ENCODE measurements around the gene RBFOX2.
A peak's percentile ranks its signal among the peaks of the same experiment; 100 is the strongest.
"Not testable (repeated sequence)": the region's sequence is repeated elsewhere in the genome, so short reads cannot be mapped to it uniquely, and the experiment has no call there.

Gene RBFOX2

DNA sequence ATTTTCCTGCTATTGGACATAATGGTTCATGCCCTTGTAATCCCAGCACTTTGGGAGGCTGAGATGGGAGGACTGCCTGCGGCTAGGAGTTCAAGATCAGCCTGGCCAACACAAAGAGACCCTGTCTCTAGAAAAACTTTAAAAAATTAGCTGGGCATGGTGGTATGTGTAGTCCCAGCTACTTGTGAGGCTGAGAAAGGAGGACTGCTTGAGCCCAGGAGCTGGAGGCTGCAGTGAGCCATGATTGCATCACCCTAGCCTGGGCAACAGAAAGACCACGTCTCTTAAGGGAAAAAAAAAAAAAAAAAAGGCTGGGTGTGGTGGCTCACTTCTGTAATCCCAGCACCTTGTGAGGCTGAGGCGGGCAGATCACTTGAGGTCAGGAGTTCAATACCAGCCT, 217.0 kb downstream of the RBFOX2 start:
- Mint-ChIP-seq H3K27me3 (ENCODE audit: low read depth) (no peaks in the 10 kb centered on the region), H3K4me3 (no peak overlapping the region), H3K4me1 (peaks cover 47% of the 10 kb centered on the region), H3K27ac (no peak overlapping the region), H3K36me3 (ENCODE audit: low read depth) (peaks cover 58% of the 10 kb centered on the region), H3K9me3 (no peaks in the 10 kb centered on the region)
- TF ChIP-seq, protein P1, sequence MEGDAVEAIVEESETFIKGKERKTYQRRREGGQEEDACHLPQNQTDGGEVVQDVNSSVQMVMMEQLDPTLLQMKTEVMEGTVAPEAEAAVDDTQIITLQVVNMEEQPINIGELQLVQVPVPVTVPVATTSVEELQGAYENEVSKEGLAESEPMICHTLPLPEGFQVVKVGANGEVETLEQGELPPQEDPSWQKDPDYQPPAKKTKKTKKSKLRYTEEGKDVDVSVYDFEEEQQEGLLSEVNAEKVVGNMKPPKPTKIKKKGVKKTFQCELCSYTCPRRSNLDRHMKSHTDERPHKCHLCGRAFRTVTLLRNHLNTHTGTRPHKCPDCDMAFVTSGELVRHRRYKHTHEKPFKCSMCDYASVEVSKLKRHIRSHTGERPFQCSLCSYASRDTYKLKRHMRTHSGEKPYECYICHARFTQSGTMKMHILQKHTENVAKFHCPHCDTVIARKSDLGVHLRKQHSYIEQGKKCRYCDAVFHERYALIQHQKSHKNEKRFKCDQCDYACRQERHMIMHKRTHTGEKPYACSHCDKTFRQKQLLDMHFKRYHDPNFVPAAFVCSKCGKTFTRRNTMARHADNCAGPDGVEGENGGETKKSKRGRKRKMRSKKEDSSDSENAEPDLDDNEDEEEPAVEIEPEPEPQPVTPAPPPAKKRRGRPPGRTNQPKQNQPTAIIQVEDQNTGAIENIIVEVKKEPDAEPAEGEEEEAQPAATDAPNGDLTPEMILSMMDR (IDR thresholded peaks at IDR 0.05; ENCODE audit: unreplicated experiment in 3 of 3): no peak

DNA sequence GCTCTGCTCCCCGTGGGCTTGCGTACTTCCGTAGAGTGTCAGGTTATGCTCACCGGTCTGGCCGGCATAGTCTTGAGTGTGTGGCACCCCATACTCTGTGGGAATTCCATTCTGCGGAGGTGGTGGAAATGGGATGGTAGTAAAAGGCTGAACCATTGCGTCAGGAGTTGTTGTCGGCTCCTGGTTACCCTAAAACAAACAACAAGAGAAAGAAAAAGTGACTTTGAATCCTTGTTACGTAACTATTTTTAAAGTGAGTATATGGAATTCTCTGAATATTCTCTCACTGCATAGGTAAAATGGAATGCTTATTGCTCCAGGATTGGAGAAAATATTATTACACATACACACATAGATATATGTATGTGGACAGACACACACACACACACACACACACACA, 218.8 kb downstream of the RBFOX2 start:
- no peak overlapping the region for H3K27ac Mint-ChIP-seq
- H3K9me3 Mint-ChIP-seq: no peaks in the 10 kb centered on the region
- peaks cover 69% of the 10 kb centered on the region for H3K36me3 Mint-ChIP-seq (ENCODE audit: low read depth)
- H3K4me3 Mint-ChIP-seq: no peak overlapping the region
- TF ChIP-seq, protein P1 (IDR thresholded peaks at IDR 0.05; ENCODE audit: unreplicated experiment in 3 of 3): no peak
- H3K27me3 Mint-ChIP-seq (ENCODE audit: low read depth): no peaks in the 10 kb centered on the region
- peaks cover 38% of the 10 kb centered on the region for H3K4me1 Mint-ChIP-seq

DNA sequence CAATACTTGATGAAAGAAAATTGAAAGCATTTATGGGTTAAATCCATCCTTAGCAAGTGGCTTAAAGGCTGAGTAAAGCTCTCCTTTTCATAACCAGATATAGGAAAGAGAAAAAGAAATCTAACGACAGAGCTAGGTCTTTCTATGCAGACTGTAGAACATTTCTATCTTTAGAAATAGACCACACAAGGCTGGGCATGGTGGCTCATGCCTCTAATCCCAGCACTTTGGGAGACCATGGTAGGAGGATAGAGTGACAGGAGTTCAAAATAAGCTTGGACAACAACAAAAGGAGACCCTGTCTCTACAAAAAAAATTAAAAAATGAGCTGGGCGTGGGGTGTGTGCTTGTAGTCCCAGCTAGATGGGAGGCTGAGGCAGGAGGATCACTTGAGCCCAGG, 220.2 kb downstream of the RBFOX2 start:
- Mint-ChIP-seq H3K4me3 (no peak overlapping the region), H3K36me3 (ENCODE audit: low read depth) (peaks cover 78% of the 10 kb centered on the region), H3K9me3 (no peaks in the 10 kb centered on the region), H3K27ac (no peak overlapping the region), H3K27me3 (ENCODE audit: low read depth) (no peaks in the 10 kb centered on the region), H3K4me1 (peaks cover 33% of the 10 kb centered on the region)
- TF ChIP-seq, protein P1 (IDR thresholded peaks at IDR 0.05; ENCODE audit: unreplicated experiment in 3 of 3): no peak

DNA sequence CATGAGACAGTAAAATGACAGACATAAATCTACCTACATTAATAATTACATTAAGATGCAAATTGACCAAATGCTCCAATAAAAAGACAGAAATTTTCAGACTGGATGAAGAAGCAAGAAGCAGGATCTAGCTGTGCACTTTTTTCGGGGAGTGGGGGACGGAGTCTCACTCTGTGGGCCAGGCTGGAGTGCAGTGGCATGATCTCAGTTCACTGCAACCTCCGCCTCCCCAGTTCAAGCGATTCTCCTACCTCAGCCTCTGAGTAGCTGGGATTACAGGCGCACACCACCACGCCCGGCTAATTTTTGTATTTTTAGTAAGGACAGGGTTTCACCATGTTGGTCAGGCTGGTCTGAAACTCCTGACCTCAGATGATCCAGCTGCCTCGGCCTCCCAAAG, 222.0 kb downstream of the RBFOX2 start:
- Mint-ChIP-seq H3K27ac (peak overlapping the region in 1 of 3 experiments; percentile 27), H3K36me3 (ENCODE audit: low read depth) (peaks cover 84% of the 10 kb centered on the region), H3K4me1 (peaks cover 37% of the 10 kb centered on the region)
- H3K4me3 Mint-ChIP-seq; H3K27me3 Mint-ChIP-seq (ENCODE audit: low read depth); H3K9me3 Mint-ChIP-seq: not testable (repeated sequence)

DNA sequence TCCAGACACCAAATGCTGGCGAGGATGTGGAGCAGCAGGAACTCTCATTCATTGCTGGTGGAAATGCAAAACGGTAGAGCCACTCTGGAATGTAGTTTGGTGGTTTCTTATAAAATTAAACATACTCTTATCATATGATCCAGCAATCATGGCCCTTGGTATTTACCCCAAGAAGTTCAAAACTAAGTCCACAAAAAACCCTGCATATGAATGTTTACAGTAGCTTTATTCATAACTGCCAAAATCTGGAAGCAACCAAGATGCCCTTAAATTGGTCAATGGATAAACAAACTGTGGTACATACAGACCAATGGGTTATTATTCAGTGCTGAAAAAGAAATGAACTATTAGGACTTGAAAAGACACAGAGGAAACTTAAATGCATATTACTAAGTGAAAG, 223.2 kb downstream of the RBFOX2 start:
- H3K9me3 Mint-ChIP-seq: no peaks in the 10 kb centered on the region
- peaks cover 84% of the 10 kb centered on the region for H3K36me3 Mint-ChIP-seq (ENCODE audit: low read depth)
- H3K4me3 Mint-ChIP-seq: no peak overlapping the region
- no peak overlapping the region for H3K27ac Mint-ChIP-seq
- TF ChIP-seq, protein P1 (IDR thresholded peaks at IDR 0.05; ENCODE audit: unreplicated experiment in 3 of 3): no peak
- H3K27me3 Mint-ChIP-seq (ENCODE audit: low read depth): no peaks in the 10 kb centered on the region
- peaks cover 42% of the 10 kb centered on the region for H3K4me1 Mint-ChIP-seq

DNA sequence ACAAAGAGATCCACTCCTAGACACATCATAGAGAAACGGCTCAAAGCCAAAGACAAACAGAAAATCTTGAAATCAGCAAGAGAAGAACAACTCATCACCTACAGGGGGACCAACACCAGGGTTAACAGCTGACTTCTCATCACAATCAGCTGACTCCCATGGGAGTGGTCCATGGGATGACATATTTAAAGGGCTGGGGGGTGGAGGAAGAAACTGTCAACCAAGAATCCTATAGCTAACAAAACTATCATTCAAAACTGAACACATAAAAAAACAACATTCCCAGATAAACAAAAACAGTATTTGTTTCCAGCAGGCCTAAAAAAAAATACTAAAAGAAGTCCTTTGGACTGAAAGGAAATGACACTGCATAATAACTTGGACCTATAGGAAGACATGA, 224.2 kb downstream of the RBFOX2 start:
- no peak overlapping the region for H3K4me3 Mint-ChIP-seq
- H3K9me3 Mint-ChIP-seq: no peaks in the 10 kb centered on the region
- H3K36me3 Mint-ChIP-seq (ENCODE audit: low read depth): peaks cover 80% of the 10 kb centered on the region
- TF ChIP-seq, protein P1 (IDR thresholded peaks at IDR 0.05; ENCODE audit: unreplicated experiment in 3 of 3): no peak
- no peaks in the 10 kb centered on the region for H3K27me3 Mint-ChIP-seq (ENCODE audit: low read depth)
- peaks cover 42% of the 10 kb centered on the region for H3K4me1 Mint-ChIP-seq
- H3K27ac Mint-ChIP-seq: no peak overlapping the region

Measured in nephron (organoid).